HepG2 (cell line): ENCODE measurements around the gene ANKRD7. TPM values are rescaled to one million over a fixed set of nuclear protein-coding genes. Genes with fewer than 3 reads are reported as not detected.
A peak's percentile ranks its signal among the peaks of the same experiment; 100 is the strongest.

Experiments used
- CHD4 ChIP-seq: fragments of 200-600 bp; sonication (generic); IDR thresholded peaks from 2 replicates; pipeline ENCODE4 v1.7.0; 2017; ENCODE audit warnings: mild to moderate bottlenecking, low read length, borderline replicate concordance
- DRAP1 ChIP-seq: IDR thresholded peaks from 2 replicates; pipeline ENCODE4 v1.6.1; 2016; ENCODE audit warnings: missing genetic modification reagents, missing compliant biosample characterization
- FIP1L1 ChIP-seq: fragments of 200-400 bp; formaldehyde crosslinking; IDR thresholded peaks from 2 replicates; pipeline ENCODE4 v1.6.1; 2018; ENCODE audit warnings: low read depth, mild to moderate bottlenecking, low read length, moderate library complexity, borderline replicate concordance; ENCODE audit not compliant: insufficient read depth
- GMEB1 ChIP-seq: sonication (generic); formaldehyde crosslinking; IDR thresholded peaks from 2 replicates; pipeline ENCODE4 v1.5.1; 2020; ENCODE audit warnings: missing genetic modification reagents, mild to moderate bottlenecking, borderline replicate concordance
- HNF1A ChIP-seq, 2 experiments: sonication (generic) in 1 of 2; formaldehyde crosslinking in 1 of 2; IDR thresholded peaks; 2 replicates each; pipeline versions ENCODE4 v1.4.0 to v1.6.1; 2016 to 2020; ENCODE audit warnings: borderline replicate concordance in 1 of 2, low read depth in 1 of 2, mild to moderate bottlenecking in 1 of 2, missing genetic modification reagents in 1 of 2
- PRMT3 ChIP-seq: sonication (generic); formaldehyde crosslinking; IDR thresholded peaks from 2 replicates; pipeline ENCODE4 v1.8.1; 2022; ENCODE audit warnings: low read depth, mild to moderate bottlenecking, moderate library complexity, missing genetic modification reagents, borderline replicate concordance
- SOX5 ChIP-seq: IDR thresholded peaks from 2 replicates; pipeline ENCODE4 v1.6.1; 2016; ENCODE audit warnings: borderline replicate concordance
- TCF7L2 ChIP-seq: IDR thresholded peaks from 2 replicates; pipeline ENCODE4 v1.6.1; 2011; ENCODE audit warnings: mild to moderate bottlenecking, low read depth, low read length, moderate library complexity
- ZFAT ChIP-seq: sonication (generic); formaldehyde crosslinking; conservative IDR thresholded peaks from 2 replicates; pipeline ENCODE4 v1.8.1; 2023; ENCODE audit warnings: missing genetic modification reagents, inconsistent platforms
- ZFP62 ChIP-seq: sonication (generic); formaldehyde crosslinking; IDR thresholded peaks from 2 replicates; pipeline ENCODE4 v1.4.0; 2020; ENCODE audit warnings: missing genetic modification reagents
- ZKSCAN5 ChIP-seq: sonication (generic); formaldehyde crosslinking; IDR thresholded peaks from 2 replicates; pipeline ENCODE4 v1.5.1; 2020; ENCODE audit warnings: mild to moderate bottlenecking, missing genetic modification reagents
- ZNF558 ChIP-seq: sonication (generic); formaldehyde crosslinking; IDR thresholded peaks from 2 replicates; pipeline ENCODE4 v1.9.0; 2022; ENCODE audit warnings: mild to moderate bottlenecking, missing genetic modification reagents, borderline replicate concordance
- ZNF670 ChIP-seq: sonication (generic); formaldehyde crosslinking; IDR thresholded peaks from 2 replicates; pipeline ENCODE4 v1.8.0; 2022; ENCODE audit warnings: mild to moderate bottlenecking, missing genetic modification reagents, borderline replicate concordance
- ZNF749 ChIP-seq: sonication (generic); formaldehyde crosslinking; IDR thresholded peaks from 2 replicates; pipeline ENCODE4 v1.8.0; 2022; ENCODE audit warnings: mild to moderate bottlenecking, missing genetic modification reagents, moderate library complexity, borderline replicate concordance
- ZNF883 ChIP-seq: sonication (generic); formaldehyde crosslinking; IDR thresholded peaks from 2 replicates; pipeline ENCODE4 v1.5.1; 2020; ENCODE audit warnings: mild to moderate bottlenecking, missing genetic modification reagents; ENCODE audit errors: not compliant biosample characterization
- ZSCAN22 ChIP-seq: sonication (generic); formaldehyde crosslinking; IDR thresholded peaks from 2 replicates; pipeline ENCODE4 v1.4.0; 2020; ENCODE audit warnings: mild to moderate bottlenecking, missing genetic modification reagents
- polyA plus RNA-seq, 8 experiments: library from polyadenylated mRNA; depleted of rRNA in 3 of 8; stranded (reverse) in 7 of 8; unstranded in 1 of 8; fragments of >200 nt; fragmentation: Illumina TruSeq in 4 of 8; extraction: Trizol in 4 of 8; gene quantifications; 2 replicates each; pipeline versions ENCODE4 v1.2.1 to v1.2.3, GENCODE V29; 2011 to 2016; ENCODE audit warnings: low read depth in 4 of 8, missing spikeins in 1 of 8, mixed read lengths in 1 of 8; ENCODE audit not compliant: insufficient read depth in 1 of 8
- total RNA-seq, 5 experiments: library from RNA; depleted of rRNA; stranded (reverse); fragments of >200 nt; fragmentation: Illumina TruSeq; extraction: Trizol; gene quantifications; 2 replicates each; pipeline ENCODE4 v1.2.3, GENCODE V29; 2016; ENCODE audit warnings: low read depth in 1 of 5
- TF ChIP-seq, protein P1 (sequence below): IDR thresholded peaks from 2 replicates; pipeline ENCODE4 v1.6.1; 2016; ENCODE audit warnings: missing compliant biosample characterization, missing genetic modification reagents, borderline replicate concordance
- TF ChIP-seq, protein P2 (sequence below): sonication (generic); formaldehyde crosslinking; IDR thresholded peaks from 2 replicates; pipeline ENCODE4 v1.4.0; 2020; ENCODE audit warnings: missing genetic modification reagents

ANKRD7 gene
- total and polyA plus RNA-seq, 2 of the 13 experiments (the other 11 are each of a cell fraction or from before 2014, with no cell fraction given), result not detected

- TF ChIP-seq HNF1A (IDR thresholded peaks at IDR 0.05; ENCODE audit: low read depth), result no peak
- peak; percentile 19; the same call in 1 of the 2 replicates for TF ChIP-seq HNF1A (CRISPR knock-in tag; IDR thresholded peaks at IDR 0.05; ENCODE audit: borderline replicate concordance)
- TF ChIP-seq ZNF749 (CRISPR knock-in tag), result no peak
- no peak for TF ChIP-seq TCF7L2
- TF ChIP-seq ZSCAN22 (CRISPR knock-in tag), result no peak
- no peak for TF ChIP-seq ZKSCAN5 (CRISPR knock-in tag)
- TF ChIP-seq, protein P1, sequence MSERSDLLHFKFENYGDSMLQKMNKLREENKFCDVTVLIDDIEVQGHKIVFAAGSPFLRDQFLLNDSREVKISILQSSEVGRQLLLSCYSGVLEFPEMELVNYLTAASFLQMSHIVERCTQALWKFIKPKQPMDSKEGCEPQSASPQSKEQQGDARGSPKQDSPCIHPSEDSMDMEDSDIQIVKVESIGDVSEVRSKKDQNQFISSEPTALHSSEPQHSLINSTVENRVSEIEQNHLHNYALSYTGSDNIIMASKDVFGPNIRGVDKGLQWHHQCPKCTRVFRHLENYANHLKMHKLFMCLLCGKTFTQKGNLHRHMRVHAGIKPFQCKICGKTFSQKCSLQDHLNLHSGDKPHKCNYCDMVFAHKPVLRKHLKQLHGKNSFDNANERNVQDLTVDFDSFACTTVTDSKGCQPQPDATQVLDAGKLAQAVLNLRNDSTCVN, result no peak
- 0 out of 2 replicates have a peak, but pooled peaks have one; percentile 1 for TF ChIP-seq ZFAT (CRISPR knock-in tag)
- TF ChIP-seq, protein P2, sequence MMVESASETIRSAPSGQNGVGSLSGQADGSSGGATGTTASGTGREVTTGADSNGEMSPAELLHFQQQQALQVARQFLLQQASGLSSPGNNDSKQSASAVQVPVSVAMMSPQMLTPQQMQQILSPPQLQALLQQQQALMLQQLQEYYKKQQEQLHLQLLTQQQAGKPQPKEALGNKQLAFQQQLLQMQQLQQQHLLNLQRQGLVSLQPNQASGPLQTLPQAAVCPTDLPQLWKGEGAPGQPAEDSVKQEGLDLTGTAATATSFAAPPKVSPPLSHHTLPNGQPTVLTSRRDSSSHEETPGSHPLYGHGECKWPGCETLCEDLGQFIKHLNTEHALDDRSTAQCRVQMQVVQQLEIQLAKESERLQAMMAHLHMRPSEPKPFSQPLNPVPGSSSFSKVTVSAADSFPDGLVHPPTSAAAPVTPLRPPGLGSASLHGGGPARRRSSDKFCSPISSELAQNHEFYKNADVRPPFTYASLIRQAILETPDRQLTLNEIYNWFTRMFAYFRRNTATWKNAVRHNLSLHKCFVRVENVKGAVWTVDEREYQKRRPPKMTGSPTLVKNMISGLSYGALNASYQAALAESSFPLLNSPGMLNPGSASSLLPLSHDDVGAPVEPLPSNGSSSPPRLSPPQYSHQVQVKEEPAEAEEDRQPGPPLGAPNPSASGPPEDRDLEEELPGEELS (CRISPR knock-in tag), result no peak
- TF ChIP-seq ZNF670 (CRISPR knock-in tag), result no peak
- TF ChIP-seq DRAP1, result peak; percentile 90
- TF ChIP-seq ZNF558 (CRISPR knock-in tag), result no peak
- no peak for TF ChIP-seq SOX5 (CRISPR knock-in tag)
- peak; percentile 87 for TF ChIP-seq ZNF883 (CRISPR knock-in tag)
- TF ChIP-seq GMEB1 (CRISPR knock-in tag), result peak; percentile 74; the same call in 1 of the 2 replicates
- TF ChIP-seq FIP1L1, result no peak
- no peak for TF ChIP-seq ZFP62 (CRISPR knock-in tag)
- TF ChIP-seq PRMT3 (CRISPR knock-in tag), result no peak
- no peak for TF ChIP-seq CHD4
Measured at GRCh38 chr7:118183786-118184564, 40.5 kb upstream of the ANKRD7 start, which contains the start of gene LSM8 (continued).
